ENCODE measurements around the gene KCNIP2. TPM values are rescaled to one million over a fixed set of nuclear protein-coding genes. Genes with fewer than 3 reads are reported as not detected.

Gene KCNIP2
- total and polyA plus RNA-seq, 2 of the 4 experiments (the other 2 are of a cell fraction): under 0.01 to 0.87 TPM

- DNase-seq (no peak), ATAC-seq (ENCODE audit: low read depth) (no peak)
- intact Hi-C loops (cut with micrococcal nuclease) (loop anchor here (10.0 kb wide), 1 partner anchor 491 kb away; no protein-coding TSS in a partner anchor), in situ Hi-C loops (cut with MboI; ENCODE audit: low sequenced_read_pairs) (no loop called here), dilution Hi-C loops (cut with HindIII; ENCODE audit: low sequenced_read_pairs, unreplicated experiment) (no loop called here)
- H3K4me2 ChIP-seq (ENCODE audit: low read depth, low read length): no peak overlapping the region
- ChIA-PET POLR2A (ENCODE audit: unreplicated experiment) (no interaction called here), CTCF (interaction anchor here (1.1 kb wide), 1 partner anchor 10 kb away, joined by 3 read pairs; no protein-coding TSS in a partner anchor)
- no TSS peak for BruUV-seq (replicated peaks)
- H4K91ac ChIP-seq (ENCODE audit: insufficient read depth, low read depth, low read length): no peak overlapping the region
- H2BK20ac ChIP-seq (ENCODE audit: low read depth, low read length): no peak overlapping the region
- H2AFZ ChIP-seq (replicated peaks; ENCODE audit: low read length, poor library complexity): no peak overlapping the region
- no peak overlapping the region for H3K27ac ChIP-seq (ENCODE audit: insufficient read depth, low read length)
- H2AK9ac ChIP-seq (replicated peaks; ENCODE audit: low read depth, low read length, poor library complexity): no peak overlapping the region
- H3K4ac ChIP-seq (ENCODE audit: low read depth, low read length): no peak overlapping the region
- no peak overlapping the region for H3K4me3 ChIP-seq (ENCODE audit: insufficient read depth, low read depth, low read length)
- no peak overlapping the region for H3K56ac ChIP-seq (ENCODE audit: extremely low read depth, insufficient read depth, low read length)
- H2BK15ac ChIP-seq (ENCODE audit: low read depth, low read length): no peak overlapping the region
- no peaks in the 10 kb centered on the region for H3K27me3 ChIP-seq (ENCODE audit: control insufficient read depth, insufficient read depth, low read length)
- peaks cover 43 to 54% of the 10 kb centered on the region in 2 experiments for H3K79me1 ChIP-seq (ENCODE audit: low read depth in 1 of 2, low read length in 2 of 2)
- peaks cover 11% of the 10 kb centered on the region for H3K4me1 ChIP-seq (ENCODE audit: control insufficient read depth, insufficient read depth, low read length)
- H2BK120ac ChIP-seq (ENCODE audit: low read depth, low read length): no peak overlapping the region
- no peak overlapping the region for H2BK5ac ChIP-seq (ENCODE audit: low read depth, low read length, poor library complexity, severe bottlenecking)
- 100% methylated on average over 1 of the region's 2 CpGs; no CpG with 5 or more reads in 1 of the 2 experiments for WGBS, 2 experiments (ENCODE audit: extremely low coverage in 2 of 2, insufficient read length in 1 of 2)
- H4K20me1 ChIP-seq (ENCODE audit: insufficient read depth, low read length): peaks cover 13% of the 10 kb centered on the region
- H4K8ac ChIP-seq (ENCODE audit: low read depth in 2 of 2, low read length in 2 of 2): no peak overlapping the region
- H3K14ac ChIP-seq (replicated peaks; ENCODE audit: low read depth, low read length): no peak overlapping the region
- TF ChIP-seq MXI1 (IDR thresholded peaks at IDR 0.05; ENCODE audit: borderline replicate concordance, low read depth, low read length) (no peak), ELK1 (IDR thresholded peaks at IDR 0.05; ENCODE audit: borderline replicate concordance, low read depth, low read length) (no peak), CHD1 (IDR thresholded peaks at IDR 0.05; ENCODE audit: low read depth, low read length) (no peak), MAZ (IDR thresholded peaks at IDR 0.05; ENCODE audit: borderline replicate concordance, low read depth, low read length) (no peak), RAD21 (IDR thresholded peaks at IDR 0.05; ENCODE audit: low read length) (no peak), USF2 (IDR thresholded peaks at IDR 0.05; ENCODE audit: low read depth, low read length) (no peak), RCOR1 (IDR thresholded peaks at IDR 0.05; ENCODE audit: insufficient replicate concordance, low read length) (no peak), POLR2A (IDR thresholded peaks at IDR 0.05; ENCODE audit: low read depth, low read length) (no peak), RFX5 (IDR thresholded peaks at IDR 0.05; ENCODE audit: low read depth, low read length) (no peak), BHLHE40 (IDR thresholded peaks at IDR 0.05; ENCODE audit: low read depth, low read length) (no peak), NFE2L2 (IDR thresholded peaks at IDR 0.05; ENCODE audit: low read depth, low read length) (no peak), MAFK (IDR thresholded peaks at IDR 0.05; ENCODE audit: low read depth, low read length) (no peak), CTCF (conservative IDR thresholded peaks at IDR 0.05; ENCODE audit: low read depth, low read length) (no peak), SMC3 (IDR thresholded peaks at IDR 0.05; ENCODE audit: low read depth, low read length) (no peak), FOS (IDR thresholded peaks at IDR 0.05; ENCODE audit: low read depth, low read length) (no peak), CEBPB (IDR thresholded peaks at IDR 0.05; ENCODE audit: low read depth, low read length) (no peak)
- H3K9me1 ChIP-seq (ENCODE audit: insufficient read depth, low read length): no peaks in the 10 kb centered on the region; the same call in 1 of the 2 replicates
- no peak overlapping the region for H3K9ac ChIP-seq (ENCODE audit: low read depth, low read length)
- H3K36me3 ChIP-seq (ENCODE audit: control insufficient read depth, insufficient read depth, low read length): peaks cover 35% of the 10 kb centered on the region
- H4K5ac ChIP-seq (ENCODE audit: low read depth, low read length): no peak overlapping the region
- H2AK5ac ChIP-seq (ENCODE audit: low read depth, low read length): no peak overlapping the region
- no peak overlapping the region for H3K18ac ChIP-seq (ENCODE audit: low read depth, low read length)
- no peak overlapping the region for H3K23ac ChIP-seq (ENCODE audit: low read depth, low read length)
- H3K9me3 ChIP-seq (ENCODE audit: control insufficient read depth, insufficient read depth, low read length): no peaks in the 10 kb centered on the region
These were observed 57.8 kb downstream of the KCNIP2 start for GRCh38 chr10:101785801-101786200.

Data from IMR-90 (cell line).